Right atrium auricular region (tissue), 2 donors: Measurements from ENCODE around the gene R3HCC1L. TPM values are rescaled to one million over a fixed set of nuclear protein-coding genes. Genes with fewer than 3 reads are reported as not detected.
A peak's percentile ranks its signal among the peaks of the same experiment; 100 is the strongest.

ENCODE experiments used
- DNase-seq: peaks from one replicate; pipeline ENCODE4 v3.0.0-alpha.2; 2019; ENCODE audit warnings: low spot score
- H3K27ac ChIP-seq, 2 donors: fragments of 200-600 bp; sonication (generic); 1 replicate in 1 of 2; 2 replicates in 1 of 2; pipeline ENCODE4 v1.5.1; 2016 to 2019
- H3K27me3 ChIP-seq, 2 donors: fragments of 200-600 bp; sonication (generic); one replicate each; pipeline versions ENCODE4 v1.5.1 to v1.6.0; 2017 to 2019
- H3K36me3 ChIP-seq: fragments of 200-600 bp; sonication (generic); one replicate; pipeline ENCODE4 v1.5.1; 2016
- H3K4me1 ChIP-seq, 2 donors: fragments of 200-600 bp; sonication (generic); one replicate each; pipeline versions ENCODE4 v1.5.1 to v1.6.0; 2017 to 2019
- H3K4me3 ChIP-seq, 2 donors: fragments of 200-600 bp; sonication (generic); 1 replicate in 1 of 2; 2 replicates in 1 of 2; pipeline ENCODE4 v1.5.1; 2017 to 2019; ENCODE audit warnings: mild to moderate bottlenecking in 1 of 2, moderate library complexity in 1 of 2
- H3K9me3 ChIP-seq, 2 donors: fragments of 200-600 bp; sonication (generic); one replicate each; pipeline ENCODE4 v1.5.1; 2019
- CTCF ChIP-seq, 2 donors: fragments of 200-600 bp; sonication (generic); IDR thresholded peaks; one replicate each; pipeline ENCODE4 v1.5.1; 2019; ENCODE audit warnings: antibody characterized with exemption in 2 of 2
- total RNA-seq, 2 donors: library from RNA; depleted of rRNA; stranded (reverse); fragments of >200 nt; gene quantifications; one replicate each; pipeline ENCODE4 v1.1.0, GENCODE V29; 2016

Gene R3HCC1L
- total RNA-seq, 2 donors from 2014 or later = 4.0 to 5.2 TPM

GRCh38 chr10:98256692-98257091 lies 122.2 kb downstream of the R3HCC1L start:
- no peaks in the 10 kb centered on the region for H3K4me1 ChIP-seq
- no peak for DNase-seq
- H3K36me3 ChIP-seq = no peaks in the 10 kb centered on the region
- TF ChIP-seq CTCF (IDR thresholded peaks at IDR 0.05) = no peak
- H3K4me3 ChIP-seq = no peak overlapping the region
- H3K9me3 ChIP-seq = no peaks in the 10 kb centered on the region
- H3K27ac ChIP-seq = no peak overlapping the region
- H3K27me3 ChIP-seq = no peaks in the 10 kb centered on the region

GRCh38 chr10:98257198-98257597 lies 122.7 kb downstream of the R3HCC1L start:
- Histone ChIP-seq H3K4me3 (no peak overlapping the region), H3K36me3 (no peaks in the 10 kb centered on the region), H3K27ac (no peak overlapping the region), H3K4me1 (no peaks in the 10 kb centered on the region), H3K9me3 (no peaks in the 10 kb centered on the region), H3K27me3 (no peaks in the 10 kb centered on the region)
- DNase-seq = peak; percentile 16
- no peak for TF ChIP-seq CTCF (IDR thresholded peaks at IDR 0.05)

- H3K27ac ChIP-seq = no peak overlapping the region
- no peaks in the 10 kb centered on the region for H3K27me3 ChIP-seq
- no peak for TF ChIP-seq CTCF (IDR thresholded peaks at IDR 0.05)
- no peaks in the 10 kb centered on the region for H3K4me1 ChIP-seq
- no peaks in the 10 kb centered on the region for H3K9me3 ChIP-seq
- H3K4me3 ChIP-seq = no peak overlapping the region
- H3K36me3 ChIP-seq = no peaks in the 10 kb centered on the region
- peak; percentile 54 for DNase-seq
Observed at GRCh38 chr10:98257961-98258360, 123.5 kb downstream of the R3HCC1L start.

- TF ChIP-seq CTCF (IDR thresholded peaks at IDR 0.05) = no peak
- Histone ChIP-seq H3K36me3 (no peaks in the 10 kb centered on the region), H3K4me3 (no peak overlapping the region), H3K27ac (no peak overlapping the region), H3K9me3 (no peaks in the 10 kb centered on the region), H3K4me1 (no peaks in the 10 kb centered on the region), H3K27me3 (no peaks in the 10 kb centered on the region)
- peak; percentile 44 for DNase-seq
Observed at GRCh38 chr10:98258683-98259454, 124.4 kb downstream of the R3HCC1L start.

GRCh38 chr10:98259606-98260315 lies 125.3 kb downstream of the R3HCC1L start:
- TF ChIP-seq CTCF (IDR thresholded peaks at IDR 0.05) = no peak
- Histone ChIP-seq H3K27me3 (no peaks in the 10 kb centered on the region), H3K27ac (no peak overlapping the region)

More at GRCh38 chr10:98259606-98260315, 125.3 kb downstream of the R3HCC1L start:
- Histone ChIP-seq H3K4me3 (no peak overlapping the region), H3K36me3 (no peaks in the 10 kb centered on the region), H3K9me3 (no peaks in the 10 kb centered on the region), H3K4me1 (no peaks in the 10 kb centered on the region)
- DNase-seq = peak; percentile 56
